ENCODE measurements around the gene FAF1.
"Not testable (repeated sequence)": the region's sequence is repeated elsewhere in the genome, so short reads cannot be mapped to it uniquely, and the experiment has no call there.

The FAF1 gene

DNA sequence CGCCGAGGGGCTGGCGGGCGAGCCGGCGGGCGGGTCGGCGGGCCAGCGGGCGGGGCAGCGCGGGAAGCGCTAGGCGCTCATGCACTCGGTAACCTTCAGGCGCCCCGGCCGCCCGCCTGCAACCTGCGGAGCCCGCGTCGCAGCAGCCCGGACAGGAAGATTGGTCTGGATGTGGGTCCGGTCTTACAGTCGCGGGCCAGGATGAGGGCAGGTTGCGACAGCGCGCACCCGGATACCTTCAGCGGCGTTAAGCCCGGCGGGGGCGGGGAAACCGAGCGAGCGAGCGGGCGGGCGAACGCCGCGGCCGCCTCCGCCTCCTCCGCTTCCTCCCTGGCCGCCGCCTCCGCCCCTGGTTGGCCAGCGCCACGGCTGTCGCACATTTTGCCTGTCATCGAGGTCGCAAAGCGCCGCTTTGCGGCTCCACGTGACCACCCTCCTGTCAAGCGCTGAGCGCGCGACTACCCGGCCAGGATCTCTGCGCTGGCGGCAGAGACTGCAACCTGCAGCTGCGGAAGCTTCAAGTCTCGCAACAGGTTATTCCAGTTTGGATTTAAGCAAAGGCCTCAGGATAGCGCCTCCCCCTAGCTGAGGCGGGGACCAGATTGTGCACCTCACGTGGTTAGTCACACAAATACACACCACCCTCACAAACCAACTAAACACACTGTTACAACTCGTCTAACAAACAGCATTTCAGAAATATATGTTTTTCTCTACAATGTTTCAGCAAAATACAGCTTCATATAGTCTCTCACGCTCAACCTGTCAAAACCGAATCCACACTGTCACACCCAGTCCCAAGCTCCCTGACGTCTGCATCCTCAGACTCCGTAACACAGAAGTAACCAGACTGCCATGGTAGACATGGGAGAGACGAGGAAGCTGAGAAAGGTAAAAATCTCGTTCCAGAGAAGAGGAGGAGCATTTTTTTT, at the start of gene FAF1:
Gene FAF1 (minus strand): TSS at position 355 of the 932 bp plus-strand sequence. CDS start 456 bp downstream, outside the sequence.
- peak; percentile 91 to 94 for DNase-seq

DNA sequence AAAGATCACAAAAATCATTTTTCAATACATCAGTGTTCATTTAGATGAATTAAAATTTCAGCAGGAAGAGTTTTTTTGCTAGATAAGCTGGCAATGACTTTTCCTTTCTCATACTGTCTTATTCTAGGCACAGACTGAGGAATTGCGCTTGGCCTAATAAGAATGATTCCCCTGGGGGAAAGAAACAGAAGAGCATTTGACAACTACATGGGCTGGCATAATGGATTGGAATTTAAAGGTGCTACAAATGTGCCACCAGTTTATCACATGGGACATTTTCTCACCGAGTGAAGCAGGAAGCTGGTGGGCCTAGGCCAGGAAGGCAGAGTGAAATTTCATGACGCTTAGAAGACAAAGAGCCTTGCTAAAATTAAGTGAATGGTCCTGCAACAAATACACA, 49.3 kb upstream of the FAF1 start:
- no peak for DNase-seq

DNA sequence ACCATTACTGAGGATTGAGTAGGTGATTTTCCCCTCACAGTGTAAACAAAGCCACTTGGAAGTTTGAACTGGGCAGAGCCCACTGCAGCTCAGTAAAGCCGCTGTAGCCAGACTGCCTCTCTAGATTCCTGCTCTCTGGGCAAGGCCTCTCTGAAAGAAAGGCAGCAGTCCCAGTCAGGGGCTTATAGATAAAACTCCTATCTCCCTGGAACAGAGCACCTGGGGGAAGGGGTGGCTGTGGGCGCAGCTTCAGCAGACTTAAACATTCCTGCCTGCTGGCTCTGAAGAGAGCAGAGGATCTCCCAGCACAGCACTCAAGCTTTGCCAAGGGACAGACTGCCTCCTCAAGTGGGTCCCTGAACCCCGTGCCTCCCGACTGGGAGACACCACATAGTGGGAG, 45.5 kb upstream of the FAF1 start:
- DNase-seq: not testable (repeated sequence)

DNA sequence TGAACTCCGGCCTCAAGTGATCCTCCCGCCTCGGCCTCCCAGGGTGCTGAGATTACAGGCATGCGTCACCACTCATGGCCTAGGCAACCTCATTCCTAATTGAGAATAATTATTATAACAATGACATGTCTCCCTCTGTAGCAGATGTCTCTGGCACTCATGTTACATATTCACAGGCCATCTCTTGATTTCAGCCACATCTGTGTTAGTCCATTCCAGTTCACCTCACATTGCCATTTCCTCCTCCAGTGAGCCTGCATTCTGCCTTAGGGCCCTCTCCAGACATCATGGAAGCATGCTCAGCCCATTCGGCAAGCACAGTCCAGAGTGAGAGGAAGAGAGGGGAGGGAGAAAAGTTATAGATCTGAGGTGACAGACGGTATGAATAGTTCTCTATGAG, 42.4 kb upstream of the FAF1 start:
- DNase-seq: no peak

DNA sequence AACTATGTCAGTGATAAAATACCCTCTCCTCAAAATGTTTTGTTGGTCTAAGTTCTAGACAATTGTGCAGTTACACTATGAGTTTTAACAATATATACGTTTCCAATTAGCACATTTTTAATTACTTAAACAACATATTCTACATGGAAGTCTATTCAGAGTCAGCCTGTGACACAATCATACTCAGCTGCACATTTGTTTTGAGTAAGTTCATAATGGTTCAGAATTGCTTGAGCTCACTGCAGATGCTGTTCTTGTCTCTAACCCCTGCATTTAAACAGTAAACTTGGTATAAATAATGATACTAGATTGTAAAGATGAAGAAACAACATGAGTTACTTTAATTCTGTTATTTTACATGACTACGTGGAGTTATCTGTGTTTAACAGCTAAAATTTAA, 40.6 kb upstream of the FAF1 start:
- DNase-seq: no peak

DNA sequence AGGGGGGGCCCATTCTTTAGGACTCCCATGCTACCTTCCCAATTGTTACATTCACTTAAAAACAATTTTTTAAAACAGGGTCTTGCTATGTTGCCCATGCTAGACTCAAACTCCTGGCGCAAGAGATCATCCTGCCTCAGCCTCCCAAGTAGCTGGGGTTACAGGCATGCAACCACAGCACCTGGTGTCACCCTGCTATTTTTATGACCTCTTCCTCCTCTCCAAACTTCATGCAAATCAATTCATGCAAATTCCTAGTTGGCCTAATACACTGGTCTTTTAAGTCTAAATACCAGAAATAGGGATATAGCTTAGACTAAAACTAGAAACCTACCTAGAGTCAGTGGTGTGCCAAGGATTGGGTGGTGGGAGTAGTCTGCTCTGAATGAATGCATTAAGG, 40.1 kb upstream of the FAF1 start:
- DNase-seq: no peak

DNA sequence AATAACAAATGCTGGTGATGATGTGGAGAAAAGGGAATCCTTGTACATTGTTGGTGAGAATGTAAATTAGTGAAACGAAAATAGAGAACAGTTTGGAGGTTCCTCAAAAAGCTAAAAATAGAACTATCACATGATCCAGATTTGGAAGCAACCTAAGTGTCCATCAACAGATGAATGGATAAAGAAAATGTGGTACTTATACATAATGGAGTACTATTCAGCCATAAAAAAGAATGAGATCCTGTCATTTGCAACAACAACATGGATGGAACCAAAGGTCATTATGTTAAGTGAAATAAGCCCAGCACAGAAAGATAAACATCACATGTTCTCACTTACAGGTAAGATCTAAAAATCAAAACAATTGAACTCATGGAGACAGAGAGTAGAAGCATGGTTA, 39.3 kb upstream of the FAF1 start:
- DNase-seq: not testable (repeated sequence)

DNA sequence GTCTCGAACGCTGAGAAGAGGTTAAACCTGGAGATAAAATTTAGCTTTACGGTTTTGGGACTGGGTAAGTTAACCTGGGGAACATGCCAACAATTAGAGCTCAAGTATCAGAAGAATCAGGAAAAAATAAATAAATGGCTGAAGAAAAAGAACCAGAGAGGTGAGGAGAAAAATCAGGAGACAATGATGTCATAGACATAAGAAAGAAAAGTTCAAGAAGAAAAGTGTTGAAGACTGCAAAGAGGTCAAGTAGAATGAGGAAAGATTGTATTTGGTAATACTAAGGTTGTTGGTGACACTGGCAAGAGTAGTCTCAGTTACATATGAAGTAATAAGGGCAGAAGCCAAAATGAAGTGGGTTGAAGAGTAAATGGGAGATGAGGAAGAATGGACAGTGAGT, 36.0 kb upstream of the FAF1 start:
- no peak for DNase-seq

DNA sequence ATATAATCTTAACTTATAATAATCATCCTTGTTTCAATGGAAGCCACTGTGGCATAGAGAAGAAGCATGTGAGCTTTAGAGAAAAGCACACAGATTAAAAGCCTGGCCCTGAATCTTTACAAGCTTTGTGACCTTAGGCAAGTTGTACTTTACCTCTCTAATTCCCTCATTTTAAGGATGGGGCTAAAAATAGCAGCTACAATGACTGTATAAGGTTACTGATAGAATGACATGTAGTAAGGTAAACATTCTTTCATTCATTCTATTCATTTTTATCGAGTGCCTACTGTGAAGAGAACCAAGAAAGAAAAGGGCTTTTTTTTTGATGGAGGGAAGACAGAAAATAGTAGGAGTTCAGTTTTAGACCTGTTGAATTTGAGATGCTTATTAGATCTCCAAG, 35.6 kb upstream of the FAF1 start:
- no peak for DNase-seq

DNA sequence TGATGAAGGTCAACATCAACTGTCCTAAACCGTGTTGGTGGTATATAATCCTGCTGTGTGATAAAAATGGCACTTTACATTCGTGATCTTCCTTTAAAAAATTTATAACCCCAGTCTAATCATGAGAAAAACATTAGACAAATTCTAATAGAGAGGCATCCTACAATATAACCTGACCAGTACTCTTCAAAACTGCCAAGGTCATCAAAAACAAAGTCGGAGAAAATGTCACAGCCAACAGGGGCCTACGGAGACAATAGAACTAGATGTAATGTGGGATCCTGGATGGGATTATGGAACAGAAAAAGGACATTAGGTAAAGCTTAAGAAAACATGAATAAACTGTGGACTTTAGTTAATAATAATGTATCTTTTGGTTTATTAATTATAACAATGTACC, 34.9 kb upstream of the FAF1 start:
- no peak for DNase-seq

DNA sequence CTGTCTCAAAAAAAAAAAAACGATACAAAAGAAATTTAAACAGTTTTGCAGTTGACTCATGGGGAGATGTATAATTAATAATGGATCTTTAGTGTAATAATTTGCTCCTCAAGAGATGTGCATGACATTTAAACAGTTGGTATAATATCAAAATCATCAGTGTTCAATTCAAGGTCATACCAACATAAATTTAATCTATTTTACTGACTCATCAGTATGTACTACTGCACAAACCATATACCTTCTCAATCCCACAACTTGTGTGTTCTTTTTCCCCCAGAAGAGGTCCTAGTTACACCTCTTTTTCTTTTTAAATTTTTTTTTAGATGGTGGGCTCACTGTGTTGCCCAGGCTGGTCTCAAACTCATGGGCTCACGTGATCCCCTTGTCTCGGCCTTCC, 33.6 kb upstream of the FAF1 start:
- no peak for DNase-seq

DNA sequence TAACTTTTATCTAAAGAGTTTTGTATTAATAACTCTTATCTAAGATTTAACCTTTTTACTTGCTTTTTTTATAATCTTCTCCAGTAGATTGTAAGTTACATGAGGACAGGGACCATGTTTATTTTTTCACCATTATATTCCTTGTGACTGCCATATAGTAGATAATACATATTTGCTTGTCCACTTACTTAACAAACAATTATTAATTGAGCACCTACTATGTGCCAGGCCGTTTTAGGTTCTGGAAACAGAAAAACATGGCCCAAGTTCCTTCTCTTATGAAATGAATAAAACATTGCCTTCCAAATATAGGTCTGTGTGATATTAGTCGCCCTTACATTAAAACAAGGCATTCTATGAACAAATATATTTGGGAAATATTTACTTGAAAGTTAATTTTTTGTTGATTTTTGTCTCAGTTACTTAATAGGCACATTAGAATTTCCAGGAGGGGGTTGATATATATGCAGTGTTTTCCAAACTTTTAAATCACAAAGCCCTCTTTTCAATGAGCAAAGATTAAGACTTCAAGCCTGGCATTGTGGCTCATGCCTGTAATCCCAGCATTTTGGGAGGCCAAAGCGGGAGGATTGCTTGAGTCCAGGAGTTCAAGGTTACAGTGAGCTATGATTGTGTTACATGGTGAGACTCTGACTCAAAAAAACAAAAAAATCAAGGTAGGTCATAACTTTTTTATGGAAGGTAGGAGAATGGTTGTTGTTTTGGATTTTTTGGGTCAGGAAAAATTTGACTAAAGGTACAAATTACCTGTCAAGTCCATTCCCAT, 32.7 kb upstream of the FAF1 start:
- no peak for DNase-seq

DNA sequence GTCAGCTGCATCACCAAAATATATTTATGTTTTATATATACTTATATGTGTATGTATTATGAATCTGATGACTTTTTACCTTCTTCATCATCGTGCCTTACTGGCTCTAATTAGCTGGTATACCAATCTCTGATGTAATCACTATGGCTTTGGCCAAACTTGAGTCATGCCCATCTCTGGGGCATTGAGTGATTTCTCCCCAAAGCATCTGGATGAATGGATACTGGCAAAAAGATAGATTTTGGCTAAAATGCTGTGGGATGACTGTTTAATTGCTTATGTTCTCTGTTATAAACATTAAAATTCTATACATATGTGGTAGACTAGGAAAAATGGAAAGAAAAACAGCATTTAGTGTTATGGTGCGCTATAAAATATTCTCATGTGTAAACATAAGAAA, 29.6 kb upstream of the FAF1 start:
- no peak for DNase-seq

DNA sequence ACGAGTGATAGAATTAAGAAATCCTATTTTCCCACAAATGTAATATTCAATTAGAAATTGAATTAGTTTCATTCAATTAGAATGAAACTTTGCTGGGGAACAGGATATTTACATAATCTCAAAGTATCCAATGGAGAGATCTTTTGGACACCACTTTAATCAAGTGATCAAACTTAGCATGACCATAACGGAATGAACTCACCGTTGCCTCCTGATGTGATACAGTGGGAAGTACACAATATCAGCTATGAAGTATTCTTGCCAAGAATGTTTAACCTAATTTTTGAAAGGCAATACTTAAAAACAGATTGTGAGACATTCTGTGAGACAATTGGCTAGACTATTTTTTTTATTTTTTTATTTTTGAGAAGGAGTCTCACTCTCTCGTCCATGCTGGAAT, 26.6 kb upstream of the FAF1 start:
- DNase-seq: no peak

DNA sequence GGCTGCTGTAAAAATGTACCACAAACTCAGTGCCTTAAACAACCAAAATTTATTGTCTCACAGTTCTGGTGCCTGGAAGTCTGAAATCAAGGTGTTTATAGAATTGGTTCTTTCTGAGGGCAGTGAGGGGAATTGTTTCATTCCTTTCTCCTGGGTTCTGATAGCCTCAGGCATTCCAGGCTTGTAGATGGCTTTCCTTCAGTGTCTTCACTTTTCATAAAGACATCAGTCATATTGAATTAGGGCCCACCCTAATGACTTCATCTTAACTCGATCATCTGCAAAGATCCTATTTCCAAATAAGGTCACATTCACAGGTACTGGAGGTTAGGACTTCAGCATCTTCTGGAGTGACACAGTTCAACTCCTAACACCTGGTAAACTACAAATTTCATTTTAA, 25.0 kb upstream of the FAF1 start:
- DNase-seq: no peak

DNA sequence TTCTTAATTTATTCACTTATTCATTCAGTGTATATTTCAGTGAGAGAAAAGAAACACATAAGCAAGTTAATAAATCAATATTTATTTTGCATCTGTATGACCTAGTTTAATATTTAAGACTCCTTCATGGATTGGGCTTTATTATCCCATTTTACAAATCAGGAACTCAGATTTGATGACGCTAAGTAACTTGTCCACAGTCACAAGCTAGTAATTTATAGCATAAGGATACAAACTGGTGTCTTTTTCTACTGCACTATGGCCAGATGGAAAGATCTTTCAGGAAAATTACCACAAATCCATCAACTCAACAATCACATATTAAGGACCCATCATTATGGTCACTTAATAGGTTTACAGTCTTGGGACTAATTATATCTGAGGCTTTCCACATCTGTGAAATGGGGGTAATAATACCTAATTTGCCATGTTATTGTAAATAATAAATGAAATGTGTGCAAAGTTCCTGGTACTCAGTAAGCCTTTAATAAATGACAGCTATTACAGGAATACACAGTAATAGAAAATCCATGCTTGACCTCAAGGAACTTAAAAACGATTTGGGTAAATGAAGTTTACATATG, 23.2 kb upstream of the FAF1 start:
- DNase-seq: no peak

DNA sequence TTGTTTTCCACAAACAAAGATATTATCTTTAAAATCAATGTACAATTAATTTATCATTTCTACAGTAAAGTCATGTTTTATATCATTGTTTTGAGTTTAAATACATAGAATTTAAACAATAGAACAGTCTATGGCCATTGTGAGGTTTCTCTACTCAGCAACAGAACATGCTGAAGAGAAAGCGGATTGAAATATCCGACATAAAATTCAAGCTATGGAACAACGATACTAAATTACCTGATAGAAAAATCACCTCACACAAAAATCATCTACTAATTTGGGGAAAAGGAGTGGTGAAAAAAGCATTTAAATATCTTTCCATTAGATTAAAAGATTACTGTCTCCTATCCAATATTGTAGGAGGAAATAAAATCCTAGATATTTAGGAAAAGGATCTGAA, 22.5 kb upstream of the FAF1 start:
- no peak for DNase-seq

DNA sequence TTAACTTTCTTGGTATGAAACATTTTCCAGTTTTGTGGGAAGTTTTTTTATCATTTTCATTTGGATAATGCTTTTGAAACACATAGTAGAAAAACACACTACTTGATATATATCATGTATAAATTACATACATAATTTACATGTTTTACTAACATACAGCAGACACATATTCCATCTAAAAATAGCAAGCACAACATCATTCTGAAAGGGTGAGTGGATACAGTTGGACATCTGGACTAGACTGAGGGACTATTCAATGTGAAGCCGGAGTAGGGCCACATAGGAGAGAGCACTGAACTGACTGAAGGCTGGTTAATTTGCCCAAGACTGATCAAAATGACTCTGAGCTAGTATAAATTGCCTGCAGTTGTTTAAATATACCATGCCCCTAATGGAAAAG, 21.7 kb upstream of the FAF1 start:
- no peak for DNase-seq

DNA sequence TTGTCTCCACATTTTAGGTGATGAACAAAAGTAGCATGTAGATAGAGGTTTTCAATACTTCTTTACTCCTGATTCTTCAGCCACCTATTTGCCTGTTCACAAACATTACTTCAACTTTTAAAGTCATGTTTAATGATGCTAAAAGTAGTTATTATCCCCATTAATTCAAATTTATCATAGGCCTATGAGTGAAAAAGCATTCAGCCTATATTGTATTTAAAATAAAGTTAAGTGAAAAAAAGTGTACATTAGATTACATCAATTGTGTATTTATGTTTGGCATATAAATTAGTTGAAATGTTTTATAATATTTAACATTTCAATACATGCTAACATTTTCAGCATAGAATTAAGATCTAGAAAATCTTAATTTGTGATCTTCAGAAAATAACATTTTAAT, 20.4 kb upstream of the FAF1 start:
- no peak for DNase-seq

DNA sequence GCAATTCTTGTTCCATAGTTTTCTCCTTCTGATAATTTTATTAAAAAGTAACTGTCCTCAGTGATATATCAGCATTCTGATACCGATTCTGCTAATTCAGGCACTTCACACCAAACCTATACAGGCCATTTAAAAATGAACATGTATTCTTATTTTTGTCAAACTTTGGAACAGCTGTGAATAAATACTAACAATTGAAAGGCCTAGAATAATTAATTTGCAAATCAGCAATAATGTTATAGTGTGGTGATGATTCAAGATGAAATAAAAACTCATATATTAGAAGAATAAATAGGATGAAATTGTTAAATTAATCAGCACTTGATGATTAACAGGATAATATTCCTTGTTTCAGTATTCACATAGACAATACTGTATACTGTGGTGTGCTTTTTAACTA, 19.9 kb upstream of the FAF1 start:
- no peak for DNase-seq

DNA sequence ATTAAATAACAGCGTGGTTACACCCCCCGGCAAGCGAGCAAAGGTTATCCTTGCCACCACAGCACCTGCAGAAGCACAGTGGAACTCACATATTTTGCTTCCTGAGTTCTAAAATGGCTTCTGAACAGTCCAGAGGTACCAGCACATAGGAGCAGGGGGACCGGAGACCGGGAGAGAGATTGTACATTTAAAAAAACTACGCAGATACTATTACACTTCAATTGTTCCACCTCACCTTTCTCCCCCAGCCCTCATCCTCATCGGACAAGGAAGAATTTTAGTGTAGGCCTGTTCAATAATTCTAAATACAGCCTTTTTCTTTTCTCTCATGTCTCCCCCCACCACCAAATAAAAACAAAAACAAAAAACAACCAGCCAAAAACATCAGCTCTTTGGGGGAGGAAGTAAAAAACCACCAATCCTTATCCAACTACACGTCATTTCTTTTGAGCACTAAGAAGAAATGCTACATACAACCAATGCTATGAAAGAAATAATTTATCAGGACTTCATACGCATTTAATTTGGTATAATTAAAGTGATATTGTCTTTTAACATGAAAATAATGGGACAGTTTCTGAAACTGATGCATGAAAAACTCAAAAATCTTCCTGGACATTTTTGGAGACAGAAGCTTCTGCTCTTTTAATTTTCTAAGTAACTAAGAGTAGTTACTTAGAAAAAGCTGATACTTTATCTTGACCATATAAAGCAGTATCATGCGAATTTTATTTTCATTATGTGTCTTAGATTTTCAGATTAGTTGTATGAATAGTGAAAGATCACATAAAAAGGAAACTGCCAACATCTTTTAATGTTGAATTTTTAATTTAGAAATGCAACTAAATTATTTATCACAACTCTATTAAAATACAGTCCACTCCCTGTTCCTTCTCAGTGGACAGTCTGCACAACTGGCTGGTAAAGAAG, 19.1 kb upstream of the FAF1 start:
- DNase-seq: no peak

DNA sequence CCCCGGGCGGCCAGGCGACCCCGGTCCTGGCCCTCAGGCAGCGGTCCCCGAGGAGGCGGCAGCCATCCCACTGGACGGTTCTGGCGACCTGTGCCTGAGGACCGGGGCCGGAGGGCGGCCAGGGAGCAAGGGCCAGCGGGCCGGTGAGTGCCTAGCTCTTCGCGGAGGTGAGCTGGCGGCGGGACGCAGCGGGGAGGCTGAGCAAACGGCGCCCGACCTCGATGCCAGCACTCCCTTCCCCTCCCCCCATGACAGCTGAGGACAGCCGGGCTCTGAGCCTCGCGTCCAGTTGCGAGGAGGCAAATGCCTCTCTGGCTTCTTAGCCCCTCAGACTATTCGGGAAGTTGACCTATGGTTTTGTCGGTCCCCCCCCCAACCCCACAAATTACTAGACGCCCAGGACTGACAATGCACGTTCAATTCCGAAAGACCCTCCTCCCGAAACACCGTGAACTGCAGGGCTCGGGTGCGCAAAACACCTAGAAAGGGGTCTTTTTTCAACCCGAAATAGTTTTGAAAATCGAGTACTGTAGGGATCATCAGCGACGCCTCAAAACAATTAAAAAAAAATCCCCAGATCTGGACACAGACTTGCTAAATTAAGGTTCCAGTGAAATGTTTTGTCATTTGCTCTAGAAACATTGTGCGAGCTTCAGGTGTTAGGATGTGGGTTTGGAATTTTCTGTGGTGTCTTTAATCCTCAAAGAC, 18.2 kb upstream of the FAF1 start:
- peak in 1 of 2 donors; percentile 44 for DNase-seq
